Amniotic epithelial cell (primary cell): ENCODE results near the gene NEDD4.
A peak's percentile ranks its signal among the peaks of the same experiment; 100 is the strongest.
"Not testable (repeated sequence)": the region's sequence is repeated elsewhere in the genome, so short reads cannot be mapped to it uniquely, and the experiment has no call there.

Source experiments
- DNase-seq: peaks from one replicate; pipeline ENCODE4 v3.0.0-alpha.2; 2010; ENCODE audit warnings: low read depth

The NEDD4 gene

DNA sequence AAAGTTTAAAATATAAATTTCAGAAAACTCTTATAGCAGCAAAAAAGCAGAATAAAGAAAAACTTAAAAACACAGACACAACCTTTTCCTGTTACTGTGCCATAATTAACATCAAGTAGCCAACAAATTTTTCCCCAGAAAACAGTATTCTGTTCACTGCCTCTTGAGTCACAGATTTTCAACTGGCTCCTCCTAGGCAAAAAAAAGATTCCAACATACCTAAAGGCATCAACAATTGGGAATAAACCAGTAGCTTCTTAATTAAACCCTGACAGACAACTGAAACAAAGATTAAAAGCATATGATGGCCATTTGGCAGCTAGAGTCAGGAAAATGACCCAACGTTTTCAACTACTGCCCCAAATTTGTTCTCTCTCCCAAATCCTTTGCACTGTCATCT, 10.9 kb upstream of the NEDD4 start:
- DNase-seq, result not testable (repeated sequence)

DNA sequence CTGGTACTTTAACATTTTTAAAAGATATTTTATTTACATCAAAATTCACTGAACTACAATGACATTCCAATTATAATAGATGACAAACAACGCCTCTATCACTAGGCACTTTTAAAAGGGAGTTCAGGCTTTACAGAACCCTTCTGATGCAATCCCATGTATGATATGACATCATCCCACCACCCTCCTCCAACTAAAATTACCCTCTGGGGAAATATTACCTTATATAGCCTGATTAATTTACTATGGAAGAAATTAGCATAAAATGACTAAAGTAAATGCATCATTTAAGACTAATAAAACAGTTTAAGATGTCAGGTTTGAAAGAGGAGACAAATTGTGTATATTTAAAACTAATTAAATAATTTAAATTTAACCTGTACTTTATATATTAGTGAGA, 10.4 kb upstream of the NEDD4 start:
- DNase-seq, result not testable (repeated sequence)

GRCh38 chr15:56003277-56003676, 9.9 kb upstream of the NEDD4 start:
- DNase-seq, result not testable (repeated sequence)

DNA sequence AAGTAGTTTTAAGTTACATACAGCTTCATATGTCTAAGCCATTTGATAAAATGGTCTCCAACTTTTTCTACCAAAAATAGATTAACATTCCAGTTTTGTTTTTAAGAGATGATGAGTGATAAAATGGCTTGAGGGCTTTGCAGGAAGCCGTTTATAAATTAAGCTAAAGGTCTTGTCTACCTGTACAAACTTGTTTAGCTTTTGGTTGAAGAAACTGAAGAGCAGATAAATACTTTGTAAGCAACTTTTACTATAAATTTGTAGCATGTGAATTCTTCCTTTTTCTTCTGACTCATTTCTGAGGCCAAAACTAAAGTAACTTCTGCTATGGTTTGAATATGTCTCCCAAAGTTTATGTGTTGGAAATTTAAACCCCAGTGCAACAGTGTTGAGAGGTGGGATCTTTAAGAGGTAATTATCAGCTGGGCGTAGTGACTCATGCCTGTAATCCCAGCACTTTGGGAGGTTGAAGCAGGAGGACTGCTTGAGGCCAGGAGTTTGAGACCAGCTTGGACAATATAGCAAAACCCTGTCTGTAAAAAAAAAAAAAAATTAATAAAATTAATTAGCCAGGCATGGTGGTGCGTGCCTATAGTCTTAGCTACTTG, 8.2 kb upstream of the NEDD4 start:
- no peak for DNase-seq

DNA sequence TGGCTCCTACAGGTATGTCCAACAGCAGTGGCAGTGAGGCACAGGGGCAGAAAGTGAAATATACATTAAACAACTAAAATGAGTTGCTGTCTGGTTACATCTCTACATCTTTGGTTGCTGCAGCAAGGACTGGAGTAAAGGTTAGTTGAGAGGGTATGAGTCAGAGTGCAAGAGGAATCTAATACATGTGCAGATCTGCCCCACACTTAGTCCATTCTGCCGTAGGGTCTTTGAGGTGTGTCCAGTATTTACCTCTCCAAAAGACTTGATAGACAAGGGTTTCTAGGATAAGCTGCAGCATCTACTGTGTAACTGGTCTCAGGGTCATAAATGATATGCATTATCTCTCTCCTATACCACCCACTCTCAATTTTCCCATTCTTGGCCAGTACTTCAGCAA, 6.2 kb upstream of the NEDD4 start:
- DNase-seq, result no peak

GRCh38 chr15:55998478-55998877, 5.1 kb upstream of the NEDD4 start:
- no peak for DNase-seq

DNA sequence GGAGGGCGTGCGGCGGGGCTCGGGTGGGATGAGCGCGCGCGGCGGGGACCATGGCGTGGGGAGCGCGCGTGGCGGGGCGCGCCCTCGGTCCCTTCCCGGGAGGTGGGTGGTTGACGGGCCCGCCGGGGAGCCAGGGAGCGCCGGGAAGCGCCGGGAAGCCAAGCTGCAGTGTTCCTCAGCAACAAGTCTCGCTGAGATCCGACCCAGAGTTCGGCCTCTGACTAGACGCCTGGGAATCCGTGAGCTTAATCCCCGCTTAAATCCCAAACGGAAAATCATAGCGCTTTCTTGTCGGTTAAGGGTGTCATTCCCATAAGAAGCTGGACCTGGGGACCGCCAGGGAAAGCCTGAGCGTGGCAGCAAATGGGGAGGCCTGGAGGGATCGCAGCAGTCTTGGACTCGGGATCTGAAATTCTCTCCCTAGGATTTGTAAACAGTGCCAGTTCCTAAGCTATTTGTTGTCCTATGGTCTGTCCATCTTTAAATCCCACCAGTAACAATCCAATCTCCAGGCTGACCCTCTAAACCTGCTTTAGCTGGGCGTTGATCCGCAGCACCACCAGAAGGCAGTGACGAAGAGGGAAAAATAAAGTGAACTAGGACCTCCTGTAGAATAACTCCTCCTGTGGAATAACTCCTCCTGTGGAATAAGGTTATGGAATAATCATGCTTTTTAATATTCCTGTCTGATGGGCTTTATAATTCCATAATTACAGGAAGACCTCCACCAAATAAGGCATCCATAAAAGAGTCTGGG, 570 bp upstream of the NEDD4 start:
- peak; percentile 77 for DNase-seq

- DNase-seq, result peak; percentile 81
These were observed 672 bp downstream of the NEDD4 start for GRCh38 chr15:55992769-55993110.

DNA sequence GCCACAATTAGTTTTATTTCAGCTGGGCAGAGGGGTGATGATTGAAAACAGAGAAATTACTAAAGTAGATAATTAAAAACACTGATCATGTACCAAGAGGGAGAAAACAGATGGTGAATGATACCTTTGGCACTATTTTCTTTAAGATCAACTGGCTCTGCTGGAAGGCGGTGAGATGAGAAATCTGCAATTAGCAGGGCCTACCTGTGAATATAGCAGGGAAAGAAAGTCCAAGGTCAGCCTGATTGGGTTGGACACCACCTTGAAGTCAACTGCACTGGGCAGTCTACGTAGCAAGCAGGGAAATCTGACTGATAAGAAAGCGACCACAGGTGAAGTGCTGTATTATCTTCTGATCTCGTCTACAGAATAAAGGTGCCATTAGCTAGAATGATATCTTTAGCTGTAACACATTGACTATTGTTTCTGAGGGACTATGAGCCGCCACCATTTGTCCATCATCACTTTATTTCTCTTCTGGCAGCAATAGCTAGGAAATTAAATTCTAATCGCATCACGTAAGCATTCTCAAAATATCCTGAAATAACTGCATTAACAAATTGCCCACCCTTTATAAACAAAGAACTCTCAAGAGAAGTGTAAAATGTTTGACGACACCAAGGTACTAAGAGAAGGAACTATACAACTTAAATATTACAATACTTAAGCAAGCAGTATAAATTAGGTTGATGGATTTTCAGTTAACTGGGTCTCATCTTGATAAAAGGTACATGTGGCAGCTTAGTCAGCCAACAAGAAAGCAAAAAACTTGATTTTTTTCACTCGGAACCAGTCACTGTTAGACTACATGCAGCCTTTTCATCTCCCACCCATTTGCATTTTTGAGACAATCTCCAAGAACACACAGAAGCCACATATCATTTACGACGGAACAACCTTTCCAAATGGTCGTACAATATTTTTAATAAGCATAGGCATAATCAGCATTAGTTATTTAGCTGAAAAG, 1.3 kb downstream of the NEDD4 start:
- DNase-seq, result peak; percentile 33

- DNase-seq, result no peak
These were observed 2.4 kb downstream of the NEDD4 start for GRCh38 chr15:55990998-55991397.

GRCh38 chr15:55990516-55990915, 2.9 kb downstream of the NEDD4 start:
- no peak for DNase-seq

DNA sequence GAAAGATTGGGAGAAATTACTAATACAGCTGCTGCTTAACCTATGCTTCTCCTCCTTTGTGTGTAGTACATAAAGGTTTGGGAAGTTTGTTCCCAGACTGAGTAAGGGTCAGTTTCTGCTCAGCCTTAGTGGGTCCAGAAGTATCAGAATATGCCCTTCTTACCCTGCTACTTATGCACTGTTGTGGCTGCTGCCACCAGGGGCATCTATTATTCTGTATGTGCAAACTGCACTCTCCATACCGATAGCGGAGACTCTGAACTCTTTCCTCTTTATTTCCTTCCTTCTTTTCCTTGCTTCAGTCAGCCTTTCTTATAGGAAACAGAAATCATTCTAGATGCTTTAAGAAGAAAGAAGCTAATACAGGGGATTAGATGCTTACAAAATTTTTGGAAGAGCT, 4.0 kb downstream of the NEDD4 start:
- DNase-seq, result no peak

GRCh38 chr15:55981582-55982249, 11.7 kb downstream of the NEDD4 start:
- DNase-seq, result no peak

GRCh38 chr15:55980511-55980910, 12.9 kb downstream of the NEDD4 start:
- DNase-seq, result no peak

DNA sequence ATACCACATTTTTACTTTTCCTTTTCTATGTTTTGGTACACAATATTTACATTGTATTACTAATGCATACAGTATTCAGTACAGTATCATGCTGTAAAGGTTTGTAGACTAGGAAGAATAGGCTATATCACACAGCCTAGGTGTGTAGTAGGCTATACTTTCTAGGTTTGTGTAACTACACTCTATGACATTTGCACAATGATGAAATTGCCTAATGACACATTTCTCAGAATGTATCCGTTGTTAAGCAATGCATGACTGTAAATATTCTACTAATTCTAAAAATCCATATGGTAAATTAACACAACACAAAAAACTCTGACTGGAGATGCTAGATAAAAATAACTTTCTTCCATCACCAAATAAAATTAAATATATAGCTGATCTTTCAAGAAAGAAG, 16.2 kb downstream of the NEDD4 start:
- DNase-seq, result no peak

- no peak for DNase-seq
These were observed 23.1 kb downstream of the NEDD4 start for GRCh38 chr15:55970286-55970685.

DNA sequence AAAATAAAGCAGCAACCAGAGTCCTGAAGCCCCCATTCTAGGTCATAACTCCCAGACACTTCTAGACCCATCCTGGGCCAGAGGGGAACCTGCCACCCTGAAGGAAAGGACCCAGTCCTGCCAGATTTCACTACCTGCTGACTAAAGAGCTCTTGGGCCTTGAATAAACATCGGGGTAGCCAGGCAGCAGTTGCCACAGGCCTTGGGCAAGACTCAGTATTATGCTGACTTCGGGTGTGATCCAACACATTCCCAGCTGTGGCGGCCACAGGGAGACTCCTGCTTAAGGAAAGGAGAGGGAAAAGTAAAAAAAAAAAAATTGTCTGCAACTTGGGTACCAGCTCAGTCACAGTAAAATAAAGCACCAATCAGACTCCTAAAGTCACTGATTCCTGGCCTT, 23.8 kb downstream of the NEDD4 start:
- DNase-seq, result no peak

DNA sequence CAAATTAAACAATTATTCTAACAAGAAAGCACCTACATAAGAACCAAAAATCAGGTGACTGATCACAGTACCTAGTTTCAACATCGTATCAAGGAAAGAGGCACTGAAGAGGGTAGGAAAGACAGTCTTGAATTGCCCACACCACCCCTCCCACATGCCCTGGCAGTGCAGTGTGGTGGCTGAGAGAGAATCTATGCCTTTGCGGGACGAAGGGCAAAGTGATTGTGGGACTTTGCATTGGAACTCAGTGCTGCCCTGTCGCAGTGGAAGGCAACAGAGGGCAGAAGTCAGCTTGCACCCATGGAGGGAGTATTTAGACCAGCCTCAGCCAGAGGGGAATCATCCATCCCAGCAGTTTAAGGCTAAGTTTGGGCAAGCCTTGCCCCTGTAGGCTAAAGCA, 24.5 kb downstream of the NEDD4 start:
- no peak for DNase-seq

DNA sequence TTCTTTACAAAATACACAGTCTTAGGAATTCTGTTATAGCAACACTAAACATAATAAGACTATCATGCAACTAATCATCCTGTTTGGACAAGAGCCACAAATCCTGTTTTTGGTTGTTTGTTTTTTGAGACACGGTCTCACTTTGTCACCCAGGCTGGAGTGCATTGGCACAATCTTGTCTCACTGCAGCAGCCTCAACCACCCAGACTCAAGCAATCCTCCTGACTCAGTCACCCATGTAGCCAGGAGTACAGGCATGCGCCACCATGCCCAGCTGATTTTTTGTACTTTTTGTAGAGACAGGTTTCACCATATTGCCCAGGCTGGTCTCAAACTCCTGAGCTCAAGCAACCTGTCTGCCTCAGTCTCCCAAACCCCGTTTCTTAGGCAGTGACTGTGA, 28.3 kb downstream of the NEDD4 start:
- no peak for DNase-seq

- DNase-seq, result no peak
These were observed 32.5 kb downstream of the NEDD4 start for GRCh38 chr15:55960946-55961345.

DNA sequence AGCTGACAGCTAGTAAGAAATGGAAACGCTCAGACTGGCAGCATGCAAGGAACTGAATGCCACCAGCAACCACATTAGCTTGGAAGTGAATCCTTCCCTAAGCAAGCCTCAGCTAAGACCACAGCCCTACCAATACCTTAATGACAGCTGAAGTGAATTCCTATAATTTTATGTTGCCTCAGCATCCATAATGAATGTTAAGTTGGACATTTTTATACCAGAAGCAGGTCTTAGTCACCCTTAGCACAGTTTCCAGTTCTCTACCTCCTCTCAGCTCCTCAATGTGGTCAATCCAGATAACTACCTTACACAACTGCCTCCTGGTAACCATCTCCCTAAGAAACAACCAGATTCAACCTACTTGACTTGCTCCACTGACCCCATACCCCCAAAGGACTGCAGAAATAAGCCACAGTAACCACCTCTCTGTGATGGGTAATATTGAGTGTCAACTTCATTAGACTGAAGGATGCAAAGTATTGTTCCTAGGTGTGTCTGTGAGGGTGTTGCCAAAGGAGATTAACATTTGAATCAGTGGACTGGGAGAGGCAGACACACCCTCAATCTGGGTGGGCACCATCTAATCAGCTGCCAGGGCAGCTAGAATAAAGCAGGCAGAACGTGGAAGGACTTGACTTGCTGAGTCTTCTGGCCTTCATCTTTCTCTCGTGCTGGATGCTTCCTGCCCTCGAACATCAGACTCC, 33.5 kb downstream of the NEDD4 start:
- peak; percentile 41 for DNase-seq

GRCh38 chr15:55958349-55958748, 35.1 kb downstream of the NEDD4 start:
- DNase-seq, result no peak
